Effector CD4-positive, alpha-beta T cell (primary cell): ENCODE results near the gene ASB16.
A peak's percentile ranks its signal among the peaks of the same experiment; 100 is the strongest.

Source experiments
- DNase-seq: peaks from one replicate; pipeline ENCODE4 v3.0.0-alpha.2; 2020

The ASB16 gene

DNA sequence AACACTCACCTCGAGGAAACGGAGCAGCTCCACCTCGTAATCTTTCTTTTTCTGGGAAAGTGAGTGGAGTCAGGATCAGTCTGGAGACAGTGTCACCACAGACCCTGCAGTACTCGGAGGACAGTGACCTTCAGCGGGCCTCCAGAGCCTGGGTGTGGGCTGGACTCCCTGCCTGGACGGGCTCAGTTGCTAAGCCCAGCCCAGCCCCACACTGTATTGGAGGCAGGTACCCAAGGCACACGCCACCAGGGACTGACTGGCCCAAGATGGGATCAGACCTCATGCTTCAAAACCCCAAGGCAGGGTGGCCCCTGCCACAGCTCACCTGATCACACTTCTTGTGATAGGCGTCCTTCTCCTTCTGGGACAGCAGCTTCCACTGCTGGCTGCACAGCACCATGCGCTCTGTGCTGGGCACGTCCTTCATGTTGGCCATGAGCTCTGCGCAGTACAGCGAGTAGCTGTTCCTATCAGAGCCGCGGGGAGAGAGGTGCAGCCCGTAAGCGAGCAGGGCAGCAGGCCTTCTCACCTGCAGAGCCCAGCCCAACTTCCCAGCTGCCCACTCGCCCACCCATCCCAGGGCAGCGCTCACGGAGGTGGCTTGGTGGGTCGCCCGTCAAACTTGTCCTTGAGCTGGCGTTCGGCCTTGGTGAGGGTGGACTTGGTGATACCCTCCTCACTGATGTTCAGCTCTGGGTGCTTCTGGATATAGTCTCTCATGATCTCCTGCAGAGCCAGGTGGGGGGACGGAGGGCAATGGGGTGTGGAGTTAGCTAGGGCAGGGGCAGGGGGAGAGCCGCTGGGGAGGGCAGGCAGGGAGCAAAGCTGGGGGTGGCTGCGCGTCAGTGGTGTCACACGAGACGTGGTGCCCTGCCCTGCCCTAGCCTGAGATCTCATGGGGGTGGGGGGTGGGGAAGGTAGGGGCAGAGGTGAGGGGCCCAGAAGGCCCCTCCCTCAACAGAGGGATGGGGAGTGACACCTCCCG lies 41.1 kb downstream of the ASB16 start:
- no peak for DNase-seq

GRCh38 chr17:44212507-44213402 lies 42.3 kb downstream of the ASB16 start:
- DNase-seq: no peak

GRCh38 chr17:44213403-44214229 lies 43.1 kb downstream of the ASB16 start:
- DNase-seq: no peak

DNA sequence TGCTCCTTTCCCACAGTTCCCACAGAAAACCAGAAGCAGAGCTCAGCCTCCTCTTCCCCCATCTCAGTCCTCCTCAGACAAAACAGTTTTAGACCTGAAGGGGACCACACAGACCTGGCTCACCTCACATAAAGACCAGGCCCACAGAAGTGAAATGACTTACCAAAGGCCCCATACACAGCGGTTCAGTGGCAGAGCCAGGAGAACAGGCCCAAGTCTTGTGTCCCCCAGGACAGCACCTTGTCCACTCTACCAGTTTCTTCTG lies 43.7 kb downstream of the ASB16 start:
- no peak for DNase-seq

GRCh38 chr17:44214896-44215295 lies 44.4 kb downstream of the ASB16 start:
- no peak for DNase-seq

DNA sequence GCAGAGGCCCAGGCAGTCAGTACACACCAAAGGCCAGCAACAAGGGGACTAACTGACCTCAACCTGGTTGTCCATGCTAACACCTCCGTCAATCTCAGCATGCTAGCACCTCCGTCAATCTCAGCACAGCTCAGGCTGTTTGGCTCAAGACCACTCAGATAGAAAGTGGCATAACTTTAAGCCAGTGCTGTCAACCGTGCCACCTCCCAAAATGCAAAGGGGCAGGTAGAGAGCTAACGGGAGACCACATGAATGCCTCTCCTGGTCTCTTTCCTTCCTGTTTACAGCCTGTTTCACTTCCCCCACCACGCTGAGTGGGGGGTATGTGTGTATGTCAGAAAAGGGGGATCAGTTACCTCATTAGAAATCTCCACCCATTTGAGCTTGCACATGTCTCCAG lies 45.7 kb downstream of the ASB16 start:
- no peak for DNase-seq

GRCh38 chr17:44216694-44217093 lies 46.2 kb downstream of the ASB16 start:
- no peak for DNase-seq

DNA sequence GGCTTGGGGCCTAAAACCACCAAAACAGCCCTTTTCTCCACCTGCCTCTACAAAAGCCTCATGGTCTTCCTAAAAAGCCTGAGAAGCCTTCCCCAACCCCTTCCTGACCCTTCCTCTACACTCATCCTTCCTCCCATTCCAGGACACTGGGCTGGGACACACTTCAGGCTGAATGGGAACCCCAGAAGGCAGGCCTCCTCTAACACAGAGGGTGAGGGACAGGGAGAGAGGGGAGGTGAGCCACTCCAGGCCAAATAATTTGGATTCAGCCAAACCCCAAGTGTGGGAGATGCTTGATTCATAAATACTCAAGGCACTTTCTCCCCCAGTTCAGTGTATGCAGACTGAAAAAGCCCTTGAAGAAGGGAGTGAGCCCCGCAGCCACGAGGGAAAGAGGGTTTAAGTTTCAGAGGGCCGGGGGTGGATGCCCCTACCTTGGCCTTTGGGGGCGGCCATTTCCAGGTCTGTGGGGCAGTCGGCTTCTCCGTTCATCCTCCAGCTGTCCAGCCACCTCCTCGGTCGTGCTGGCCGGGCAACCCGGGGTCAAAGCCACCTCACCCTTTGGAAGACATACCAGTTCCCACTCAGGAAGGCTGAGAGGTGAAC lies 47.3 kb downstream of the ASB16 start:
- no peak for DNase-seq

DNA sequence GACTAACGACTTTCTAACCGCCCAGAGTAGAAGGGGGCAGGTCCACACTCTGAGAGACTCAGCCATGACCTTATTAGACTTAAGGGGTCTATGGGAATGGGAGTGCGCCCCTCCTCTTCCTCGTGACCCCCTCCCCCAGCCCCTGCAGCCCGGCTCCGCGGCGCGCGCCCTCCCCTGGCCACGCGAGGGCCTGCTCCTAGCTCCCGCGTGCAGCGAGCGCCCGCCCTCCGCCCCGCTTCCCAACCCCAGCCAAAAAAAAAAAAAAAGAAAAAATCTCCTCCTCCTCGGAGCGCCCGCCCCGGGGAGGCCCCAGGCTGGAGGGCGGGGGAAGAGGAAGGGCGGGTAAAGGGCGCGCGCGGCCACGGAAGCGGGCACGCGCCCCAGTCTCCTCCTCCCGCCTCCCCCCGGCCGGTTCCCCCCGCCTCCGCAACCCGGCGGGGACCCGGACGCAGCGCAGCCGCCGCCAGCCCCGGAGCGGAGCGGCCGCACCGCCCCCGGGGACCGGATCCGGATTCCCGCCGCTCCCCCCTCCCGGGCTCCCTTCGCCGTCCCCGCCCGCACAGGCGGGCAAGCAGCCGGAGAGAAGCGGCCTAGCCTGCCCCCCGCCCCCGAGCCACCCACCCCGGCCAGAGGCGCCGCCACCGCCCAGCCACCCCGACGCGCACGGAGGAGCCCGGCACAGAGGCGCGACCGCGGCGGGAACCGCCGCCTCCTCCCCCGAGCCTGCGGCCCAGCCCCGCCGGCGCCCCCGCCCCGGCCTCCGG lies 48.0 kb downstream of the ASB16 start:
- DNase-seq: peak; percentile 78

GRCh38 chr17:44219108-44219615 lies 48.7 kb downstream of the ASB16 start:
- peak; percentile 57 for DNase-seq

DNA sequence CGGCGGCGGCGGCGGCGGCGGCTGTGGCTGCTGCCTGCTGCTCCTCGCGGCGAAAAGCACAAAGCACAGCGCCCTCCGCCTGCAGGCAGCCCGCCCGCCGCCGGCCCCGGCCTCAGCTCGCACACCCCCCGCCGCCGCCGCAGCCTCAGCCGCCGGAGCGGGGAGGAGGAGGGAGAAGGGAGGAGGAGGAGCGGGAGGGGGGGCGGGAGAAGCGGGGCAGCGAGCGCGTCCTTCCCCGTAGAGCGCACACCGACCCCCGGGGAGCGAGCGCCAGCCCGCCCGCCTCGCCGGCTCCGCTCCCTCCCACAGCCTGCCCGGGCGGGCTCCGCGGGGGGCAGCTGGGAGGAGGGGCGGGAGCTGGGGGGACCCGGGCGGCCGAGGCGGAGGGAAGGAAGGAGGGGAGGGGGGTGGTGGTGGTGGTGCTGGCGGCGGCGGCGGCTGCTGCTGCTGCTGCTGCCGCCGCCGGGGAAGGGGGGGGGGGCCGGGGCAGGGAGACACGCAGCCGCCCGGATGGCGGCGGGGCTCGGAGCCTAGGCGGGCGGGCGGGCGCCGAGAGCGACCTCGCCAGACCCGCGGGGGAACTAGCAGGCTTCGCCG lies 49.2 kb downstream of the ASB16 start, which contains the start of gene UBTF:
TSS of gene UBTF (minus strand) at position 60 of the 597 bp plus-strand sequence. CDS start 1,446 bp downstream, outside the sequence.
- peak; percentile 63 for DNase-seq

GRCh38 chr17:44220213-44221083 lies 49.9 kb downstream of the ASB16 start:
- peak; percentile 54 for DNase-seq

- DNase-seq: peak; percentile 56
Measured at GRCh38 chr17:44221084-44221861, 50.8 kb downstream of the ASB16 start.

- DNase-seq: no peak
Measured at GRCh38 chr17:44221862-44222111, 51.3 kb downstream of the ASB16 start.

DNA sequence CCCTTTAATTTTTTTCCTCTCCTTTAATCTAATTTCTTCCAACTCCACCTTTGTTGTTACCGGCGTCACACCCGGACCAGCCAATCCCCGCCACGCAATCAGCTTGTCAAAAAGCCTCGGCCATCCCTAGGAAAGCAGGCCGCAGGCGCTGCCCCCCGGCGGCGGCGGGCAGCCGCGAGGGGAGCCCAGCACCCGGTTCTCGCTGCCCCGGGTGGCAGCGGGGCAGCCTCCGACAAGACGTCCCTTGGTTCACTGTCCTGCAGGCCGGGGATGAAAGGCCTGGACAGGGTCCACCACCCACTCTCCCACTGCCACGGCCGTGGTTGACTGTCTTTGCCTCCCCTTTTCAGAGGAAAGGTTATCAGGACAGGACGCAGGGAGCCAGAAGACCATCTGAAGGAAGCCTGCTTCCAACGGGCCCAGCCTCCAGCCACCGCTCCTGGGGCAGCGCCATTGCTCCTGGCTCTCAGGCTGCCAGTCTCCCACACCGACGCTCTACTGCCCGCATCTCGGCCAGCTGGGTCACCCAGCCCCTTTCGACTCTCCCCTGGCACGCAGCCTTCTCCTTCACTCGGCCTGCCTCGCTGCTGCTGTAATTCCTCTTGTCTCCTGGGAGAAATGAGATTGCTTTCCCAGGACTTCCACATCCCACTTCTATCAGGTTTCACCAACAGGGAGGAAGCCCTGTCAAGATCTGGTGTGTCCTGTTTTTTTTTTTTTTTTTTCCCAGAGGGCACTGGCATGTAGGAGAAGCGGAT lies 51.8 kb downstream of the ASB16 start:
- DNase-seq: peak; percentile 27

- no peak for DNase-seq
Measured at GRCh38 chr17:44223541-44224071, 53.1 kb downstream of the ASB16 start.
